ENCODE measurements around the gene HMCN2. TPM values are rescaled to one million over a fixed set of nuclear protein-coding genes. Genes with fewer than 3 reads are reported as not detected.

HMCN2 gene
- total and polyA plus RNA-seq, 4 donors, result 0.25 to 14.8 (median 4.6) TPM

GRCh38 chr9:130323051-130323745, 57.6 kb downstream of the HMCN2 start:
- H3K9me3 ChIP-seq (ENCODE audit: control insufficient read depth, low read length), result no peaks in the 10 kb centered on the region
- WGBS, 2 donors, result 59 to 64% methylated on average over 10 of the region's 10 CpGs
- no peaks in the 10 kb centered on the region for H3K36me3 ChIP-seq (ENCODE audit: control insufficient read depth in 1 of 2, insufficient read depth in 2 of 2, low read length in 1 of 2)
- H3K27me3 ChIP-seq (ENCODE audit: control insufficient read depth in 1 of 2, insufficient read depth in 2 of 2, low read length in 1 of 2), result no peaks in the 10 kb centered on the region
- H3K4me1 ChIP-seq (ENCODE audit: control insufficient read depth in 1 of 2, insufficient read depth in 2 of 2, low read length in 2 of 2), result no peaks in the 10 kb centered on the region
- no peak overlapping the region for H3K27ac ChIP-seq (ENCODE audit: low read depth in 1 of 2, low read length in 2 of 2)
- H3K4me3 ChIP-seq (ENCODE audit: low read length in 2 of 2), result no peak overlapping the region
- no peak for DNase-seq
- intact Hi-C loops (cut with DNase I), result no loop called here
- ATAC-seq (ENCODE audit: low FRiP score), result no peak

GRCh38 chr9:130325921-130326320, 60.4 kb downstream of the HMCN2 start:
- Histone ChIP-seq H3K27me3 (ENCODE audit: control insufficient read depth in 1 of 2, insufficient read depth in 2 of 2, low read length in 1 of 2) (no peaks in the 10 kb centered on the region), H3K9me3 (ENCODE audit: control insufficient read depth, low read length) (no peaks in the 10 kb centered on the region), H3K4me3 (ENCODE audit: low read length in 2 of 2) (no peak overlapping the region), H3K36me3 (ENCODE audit: control insufficient read depth in 1 of 2, insufficient read depth in 2 of 2, low read length in 1 of 2) (no peaks in the 10 kb centered on the region), H3K4me1 (ENCODE audit: control insufficient read depth in 1 of 2, insufficient read depth in 2 of 2, low read length in 2 of 2) (no peaks in the 10 kb centered on the region), H3K27ac (ENCODE audit: low read depth in 1 of 2, low read length in 2 of 2) (no peak overlapping the region)
- intact Hi-C loops (cut with DNase I), result no loop called here
- ATAC-seq (ENCODE audit: low FRiP score) (no peak), DNase-seq (no peak)
- WGBS, 2 donors, result 87 to 92% methylated on average over 4 to 7 of the region's 7 CpGs

DNA sequence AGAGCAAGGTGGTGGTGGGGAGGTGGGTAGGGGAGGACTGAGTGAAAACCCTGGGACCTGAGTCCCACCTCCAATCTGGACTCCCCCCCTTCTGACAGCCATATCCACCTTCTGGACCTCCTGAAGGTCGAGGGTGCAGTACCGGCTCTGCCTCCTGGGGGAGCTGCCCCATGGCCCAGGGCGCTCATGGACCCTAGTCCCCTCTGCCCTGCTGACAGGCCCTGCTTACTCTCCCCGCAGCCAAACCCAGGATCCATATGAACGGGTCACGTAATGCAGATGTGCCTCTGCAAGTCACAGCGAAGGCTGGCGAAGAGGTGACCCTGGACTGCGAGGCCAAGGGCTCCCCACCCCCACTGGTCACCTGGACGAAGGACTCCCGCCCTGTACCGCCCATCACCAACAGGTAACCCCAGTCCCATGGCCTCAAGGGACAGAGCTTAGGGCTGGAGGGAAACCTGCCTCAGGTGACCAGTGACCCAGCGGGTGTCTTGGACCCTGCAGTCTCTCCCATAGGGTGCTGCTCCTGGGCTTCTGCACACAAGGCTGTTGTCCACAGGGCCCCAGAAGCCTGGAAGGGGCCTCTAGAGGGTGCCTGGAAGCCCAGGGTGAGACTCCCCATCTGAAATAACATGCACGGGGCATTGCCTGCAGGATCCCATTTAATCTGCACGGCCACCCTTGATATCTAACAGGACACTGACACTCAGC, 61.7 kb downstream of the HMCN2 start:
- intact Hi-C loops (cut with DNase I), result no loop called here
- Histone ChIP-seq H3K27me3 (ENCODE audit: control insufficient read depth in 1 of 2, insufficient read depth in 2 of 2, low read length in 1 of 2) (no peaks in the 10 kb centered on the region), H3K4me3 (ENCODE audit: low read length in 2 of 2) (no peak overlapping the region), H3K36me3 (ENCODE audit: control insufficient read depth in 1 of 2, insufficient read depth in 2 of 2, low read length in 1 of 2) (no peaks in the 10 kb centered on the region), H3K9me3 (ENCODE audit: control insufficient read depth, low read length) (no peaks in the 10 kb centered on the region), H3K4me1 (ENCODE audit: control insufficient read depth in 1 of 2, insufficient read depth in 2 of 2, low read length in 2 of 2) (no peaks in the 10 kb centered on the region), H3K27ac (ENCODE audit: low read depth in 1 of 2, low read length in 2 of 2) (no peak overlapping the region)
- WGBS, 2 donors, result 52 to 55% methylated on average over 15 of the region's 15 CpGs
- ATAC-seq (ENCODE audit: low FRiP score) (no peak), DNase-seq (no peak)

- Histone ChIP-seq H3K4me1 (ENCODE audit: control insufficient read depth in 1 of 2, insufficient read depth in 2 of 2, low read length in 2 of 2) (no peaks in the 10 kb centered on the region), H3K27ac (ENCODE audit: low read depth in 1 of 2, low read length in 2 of 2) (no peak overlapping the region), H3K27me3 (ENCODE audit: control insufficient read depth in 1 of 2, insufficient read depth in 2 of 2, low read length in 1 of 2) (no peaks in the 10 kb centered on the region), H3K4me3 (ENCODE audit: low read length in 2 of 2) (no peak overlapping the region), H3K9me3 (ENCODE audit: control insufficient read depth, low read length) (no peaks in the 10 kb centered on the region), H3K36me3 (ENCODE audit: control insufficient read depth in 1 of 2, insufficient read depth in 2 of 2, low read length in 1 of 2) (no peaks in the 10 kb centered on the region)
- DNase-seq (no peak), ATAC-seq (ENCODE audit: low FRiP score) (peak; percentile 33)
- intact Hi-C loops (cut with DNase I), result no loop called here
- 10 to 12% methylated on average over 19 of the region's 19 CpGs for WGBS, 2 donors
Observed at GRCh38 chr9:130327781-130328348, 62.3 kb downstream of the HMCN2 start.

- no peak overlapping the region for H3K27ac ChIP-seq (ENCODE audit: low read depth in 1 of 2, low read length in 2 of 2)
- no peak overlapping the region for H3K4me3 ChIP-seq (ENCODE audit: low read length in 2 of 2)
- ATAC-seq (ENCODE audit: low FRiP score) (peak; percentile 61), DNase-seq (no peak)
- no peaks in the 10 kb centered on the region for H3K36me3 ChIP-seq (ENCODE audit: control insufficient read depth in 1 of 2, insufficient read depth in 2 of 2, low read length in 1 of 2)
- 16 to 17% methylated on average over 15 of the region's 15 CpGs for WGBS, 2 donors
- no peaks in the 10 kb centered on the region for H3K9me3 ChIP-seq (ENCODE audit: control insufficient read depth, low read length)
- intact Hi-C loops (cut with DNase I), result no loop called here
- H3K4me1 ChIP-seq (ENCODE audit: control insufficient read depth in 1 of 2, insufficient read depth in 2 of 2, low read length in 2 of 2), result no peaks in the 10 kb centered on the region
- no peaks in the 10 kb centered on the region for H3K27me3 ChIP-seq (ENCODE audit: control insufficient read depth in 1 of 2, insufficient read depth in 2 of 2, low read length in 1 of 2)
Observed at GRCh38 chr9:130328349-130328801, 62.8 kb downstream of the HMCN2 start.

DNA sequence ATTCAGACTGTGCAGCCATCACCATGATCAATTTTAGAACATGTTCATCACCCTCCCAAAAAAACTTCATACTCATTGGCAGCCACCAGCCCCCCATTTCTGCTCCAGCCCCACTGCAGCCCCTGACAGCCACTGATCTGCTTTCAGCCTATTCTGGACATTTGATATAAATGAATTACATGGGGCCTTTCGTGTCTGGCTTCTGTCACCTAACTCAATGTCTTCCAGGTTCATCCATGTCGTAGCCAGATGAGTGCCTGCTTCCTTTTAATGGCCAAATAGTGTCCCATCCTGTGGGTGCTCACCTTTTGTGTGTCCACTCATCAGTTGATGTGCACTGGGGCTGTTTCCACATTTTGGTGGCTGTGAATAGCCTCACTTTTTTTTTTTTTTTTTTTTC, 63.5 kb downstream of the HMCN2 start:
- Histone ChIP-seq H3K27me3 (ENCODE audit: control insufficient read depth in 1 of 2, insufficient read depth in 2 of 2, low read length in 1 of 2) (no peaks in the 10 kb centered on the region), H3K9me3 (ENCODE audit: control insufficient read depth, low read length) (no peaks in the 10 kb centered on the region), H3K27ac (ENCODE audit: low read depth in 1 of 2, low read length in 2 of 2) (no peak overlapping the region), H3K36me3 (ENCODE audit: control insufficient read depth in 1 of 2, insufficient read depth in 2 of 2, low read length in 1 of 2) (no peaks in the 10 kb centered on the region), H3K4me3 (ENCODE audit: low read length in 2 of 2) (no peak overlapping the region), H3K4me1 (ENCODE audit: control insufficient read depth in 1 of 2, insufficient read depth in 2 of 2, low read length in 2 of 2) (no peaks in the 10 kb centered on the region)
- ATAC-seq (ENCODE audit: low FRiP score), result no peak
- intact Hi-C loops (cut with DNase I), result no loop called here
- no peak for DNase-seq
- 82 to 87% methylated on average over 2 of the region's 2 CpGs for WGBS, 2 donors

GRCh38 chr9:130330202-130330862, 64.8 kb downstream of the HMCN2 start:
- DNase-seq (no peak), ATAC-seq (ENCODE audit: low FRiP score) (no peak)
- H3K36me3 ChIP-seq (ENCODE audit: control insufficient read depth in 1 of 2, insufficient read depth in 2 of 2, low read length in 1 of 2), result no peaks in the 10 kb centered on the region
- no peaks in the 10 kb centered on the region for H3K27me3 ChIP-seq (ENCODE audit: control insufficient read depth in 1 of 2, insufficient read depth in 2 of 2, low read length in 1 of 2)
- no peaks in the 10 kb centered on the region for H3K9me3 ChIP-seq (ENCODE audit: control insufficient read depth, low read length)
- intact Hi-C loops (cut with DNase I), result no loop called here
- no peak overlapping the region for H3K27ac ChIP-seq (ENCODE audit: low read depth in 1 of 2, low read length in 2 of 2)
- 54 to 64% methylated on average over 20 of the region's 20 CpGs for WGBS, 2 donors
- H3K4me3 ChIP-seq (ENCODE audit: low read length in 2 of 2), result no peak overlapping the region
- no peaks in the 10 kb centered on the region for H3K4me1 ChIP-seq (ENCODE audit: control insufficient read depth in 1 of 2, insufficient read depth in 2 of 2, low read length in 2 of 2)

DNA sequence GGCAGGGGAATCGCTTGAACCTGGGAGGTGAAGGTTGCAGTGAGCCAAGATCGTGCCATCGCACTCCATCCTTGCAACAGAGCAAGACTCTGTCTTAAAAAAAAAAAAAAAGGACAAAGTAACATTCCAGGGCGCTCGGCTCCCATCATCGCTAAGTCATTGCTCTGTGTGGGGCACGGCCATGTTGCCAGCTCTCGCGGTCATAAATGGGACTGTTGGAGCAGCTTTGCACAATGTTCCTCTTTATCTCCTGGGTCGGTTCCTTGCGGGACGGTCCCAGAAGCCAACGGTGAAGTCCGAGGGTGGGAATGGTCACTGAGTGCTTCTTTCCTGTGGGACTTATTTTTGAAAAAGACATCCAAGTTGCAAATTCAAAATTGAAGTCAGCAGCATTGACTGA, 65.5 kb downstream of the HMCN2 start:
- no peak for DNase-seq
- no peak for ATAC-seq (ENCODE audit: low FRiP score)
- Histone ChIP-seq H3K4me3 (ENCODE audit: low read length in 2 of 2) (no peak overlapping the region), H3K4me1 (ENCODE audit: control insufficient read depth in 1 of 2, insufficient read depth in 2 of 2, low read length in 2 of 2) (no peaks in the 10 kb centered on the region), H3K9me3 (ENCODE audit: control insufficient read depth, low read length) (no peaks in the 10 kb centered on the region), H3K36me3 (ENCODE audit: control insufficient read depth in 1 of 2, insufficient read depth in 2 of 2, low read length in 1 of 2) (no peaks in the 10 kb centered on the region), H3K27ac (ENCODE audit: low read depth in 1 of 2, low read length in 2 of 2) (no peak overlapping the region), H3K27me3 (ENCODE audit: control insufficient read depth in 1 of 2, insufficient read depth in 2 of 2, low read length in 1 of 2) (no peaks in the 10 kb centered on the region)
- WGBS, 2 donors, result 84 to 85% methylated on average over 14 of the region's 14 CpGs
- intact Hi-C loops (cut with DNase I), result no loop called here

All from aorta (tissue), 5 donors.